OCI-LY1 (cell line): Measurements from ENCODE around the gene SLC16A3.

Experiments used
- H2AFZ ChIP-seq: fragments of 200-600 bp; sonication (generic), shearing (Covaris generic); 2 replicates; pipeline ENCODE4 v1.6.0; 2014; ENCODE audit warnings: antibody characterized with exemption, mild to moderate bottlenecking, low read length
- H3F3A ChIP-seq: fragments of 200-600 bp; sonication (generic), shearing (Covaris generic); 2 replicates; pipeline ENCODE4 v1.6.0; 2014; ENCODE audit warnings: mild to moderate bottlenecking, antibody characterized with exemption, low read length, moderate library complexity; ENCODE audit not compliant: insufficient read depth
- H3K27ac ChIP-seq: fragments of 200-600 bp; sonication (generic); 2 replicates; pipeline ENCODE4 v1.5.1; 2014; ENCODE audit warnings: low read length, mixed run types, mild to moderate bottlenecking, low read depth; ENCODE audit not compliant: poor library complexity, severe bottlenecking
- H3K27me3 ChIP-seq: fragments of 200-600 bp; sonication (generic); 2 replicates; pipeline ENCODE4 v1.6.0; 2014; ENCODE audit warnings: antibody characterized with exemption, mild to moderate bottlenecking, low read length, moderate library complexity; ENCODE audit not compliant: insufficient read depth
- H3K36me3 ChIP-seq: fragments of 200-600 bp; sonication (generic); 2 replicates; pipeline ENCODE4 v1.6.1; 2014; ENCODE audit warnings: mild to moderate bottlenecking, antibody characterized with exemption, low read length, moderate library complexity, mixed read lengths; ENCODE audit not compliant: insufficient read depth
- H3K4me1 ChIP-seq: fragments of 200-600 bp; sonication (generic); 2 replicates; pipeline ENCODE4 v1.5.1; 2014; ENCODE audit warnings: mild to moderate bottlenecking, low read length, moderate library complexity; ENCODE audit not compliant: insufficient read depth, severe bottlenecking
- H3K4me2 ChIP-seq: fragments of 200-600 bp; sonication (generic), shearing (Covaris generic); 2 replicates; pipeline ENCODE4 v1.6.1; 2014; ENCODE audit warnings: low read length
- H3K4me3 ChIP-seq: fragments of 200-600 bp; sonication (generic); 2 replicates; pipeline ENCODE4 v1.5.1; 2014; ENCODE audit warnings: low read length, low read depth, mild to moderate bottlenecking, mixed read lengths; ENCODE audit not compliant: poor library complexity, severe bottlenecking
- H3K79me2 ChIP-seq: fragments of 200-600 bp; shearing (Covaris generic); 2 replicates; pipeline ENCODE4 v1.6.1; 2016; ENCODE audit warnings: mixed run types, low read length, mixed read lengths; ENCODE audit not compliant: insufficient read depth
- H3K9ac ChIP-seq: fragments of 200-600 bp; sonication (generic), shearing (Covaris generic); 2 replicates; pipeline ENCODE4 v1.6.1; 2014; ENCODE audit warnings: mild to moderate bottlenecking, low read length, mixed read lengths
- H3K9me2 ChIP-seq: fragments of 200-600 bp; sonication (generic), shearing (Covaris generic); 2 replicates; pipeline ENCODE4 v1.6.1; 2014; ENCODE audit warnings: low read depth, mild to moderate bottlenecking, low read length, mixed read lengths
- H3K9me3 ChIP-seq: fragments of 200-600 bp; shearing (Covaris generic); 2 replicates; pipeline ENCODE4 v1.6.1; 2014; ENCODE audit warnings: low read length, mixed read lengths
- H4K20me1 ChIP-seq: fragments of 200-600 bp; sonication (generic), shearing (Covaris generic); 2 replicates; pipeline ENCODE4 v1.6.0; 2016; ENCODE audit warnings: mild to moderate bottlenecking, low read length; ENCODE audit not compliant: insufficient read depth
- CTCF ChIP-seq: fragments of 200-600 bp; sonication (generic), shearing (Covaris generic); IDR thresholded peaks from 2 replicates; pipeline ENCODE4 v1.5.1; 2017; ENCODE audit warnings: mild to moderate bottlenecking, antibody characterized with exemption, low read length, moderate library complexity, mixed read lengths
- EZH2 ChIP-seq: fragments of 200-600 bp; sonication (generic), shearing (Covaris generic); IDR thresholded peaks from 2 replicates; pipeline ENCODE4 v1.8.0; 2017; ENCODE audit warnings: borderline replicate concordance, mixed run types, mild to moderate bottlenecking, antibody characterized with exemption, low read length, moderate library complexity, mixed read lengths

The SLC16A3 gene

GRCh38 chr17:82232322-82232820 lies 3.5 kb downstream of the SLC16A3 start:
- H3K4me2 ChIP-seq, result no peak overlapping the region
- no peaks in the 10 kb centered on the region for H3F3A ChIP-seq
- H3K9me2 ChIP-seq, result no peaks in the 10 kb centered on the region
- H3K9me3 ChIP-seq, result no peaks in the 10 kb centered on the region
- H3K79me2 ChIP-seq, result no peaks in the 10 kb centered on the region
- H3K4me3 ChIP-seq, result no peak overlapping the region
- no peak overlapping the region for H3K9ac ChIP-seq
- no peaks in the 10 kb centered on the region for H4K20me1 ChIP-seq
- H3K27me3 ChIP-seq, result peaks cover 7% of the 10 kb centered on the region
- no peak overlapping the region for H3K27ac ChIP-seq
- no peaks in the 10 kb centered on the region for H3K36me3 ChIP-seq
- TF ChIP-seq EZH2 (no peak), CTCF (no peak)
- H2AFZ ChIP-seq, result no peak overlapping the region
- H3K4me1 ChIP-seq, result peaks cover 24% of the 10 kb centered on the region

- H3K27ac ChIP-seq, result no peak overlapping the region
- H3K9me2 ChIP-seq, result no peaks in the 10 kb centered on the region
- H3K79me2 ChIP-seq, result no peaks in the 10 kb centered on the region
- no peak overlapping the region for H3K4me3 ChIP-seq
- no peak overlapping the region for H3K9ac ChIP-seq
- peaks cover 7% of the 10 kb centered on the region for H3K27me3 ChIP-seq
- no peaks in the 10 kb centered on the region for H4K20me1 ChIP-seq
- H3F3A ChIP-seq, result no peaks in the 10 kb centered on the region
- no peak for TF ChIP-seq CTCF
- no peak for TF ChIP-seq EZH2
- peaks cover 24% of the 10 kb centered on the region for H3K4me1 ChIP-seq
- no peaks in the 10 kb centered on the region for H3K36me3 ChIP-seq
- H3K4me2 ChIP-seq, result no peak overlapping the region
- H2AFZ ChIP-seq, result no peak overlapping the region
- H3K9me3 ChIP-seq, result no peaks in the 10 kb centered on the region
Measured at GRCh38 chr17:82232876-82233785, 4.3 kb downstream of the SLC16A3 start.

GRCh38 chr17:82234211-82235055 lies 5.6 kb downstream of the SLC16A3 start:
- H3K9ac ChIP-seq, result no peak overlapping the region
- no peaks in the 10 kb centered on the region for H3F3A ChIP-seq
- no peak overlapping the region for H3K4me3 ChIP-seq
- no peaks in the 10 kb centered on the region for H3K9me3 ChIP-seq
- H3K27ac ChIP-seq, result no peak overlapping the region
- no peaks in the 10 kb centered on the region; the same call in 1 of the 2 replicates for H3K36me3 ChIP-seq
- H3K4me2 ChIP-seq, result no peak overlapping the region
- no peaks in the 10 kb centered on the region for H3K79me2 ChIP-seq
- no peaks in the 10 kb centered on the region for H3K9me2 ChIP-seq
- peaks cover 24% of the 10 kb centered on the region for H3K4me1 ChIP-seq
- TF ChIP-seq CTCF (no peak), EZH2 (no peak)
- H3K27me3 ChIP-seq, result peaks cover 7% of the 10 kb centered on the region
- H2AFZ ChIP-seq, result no peak overlapping the region
- H4K20me1 ChIP-seq, result no peaks in the 10 kb centered on the region
